Lower leg skin (tissue), 4 donors: ENCODE data around the gene DDX42. TPM values are rescaled to one million over a fixed set of nuclear protein-coding genes. Genes with fewer than 3 reads are reported as not detected.
"Not testable (repeated sequence)": the region's sequence is repeated elsewhere in the genome, so short reads cannot be mapped to it uniquely, and the experiment has no call there.

ENCODE experiments used
- DNase-seq, 2 donors: peaks; one replicate each; pipeline ENCODE4 v3.0.0-alpha.2; 2019; ENCODE audit warnings: low spot score in 2 of 2
- H3K4me3 ChIP-seq: fragments of 200-600 bp; sonication (generic); 2 replicates; pipeline ENCODE4 v1.5.1; 2017; ENCODE audit warnings: mild to moderate bottlenecking, low read depth; ENCODE audit not compliant: poor library complexity, severe bottlenecking
- CTCF ChIP-seq, 3 donors: fragments of 450-650 bp; IDR thresholded peaks; one replicate each; pipeline ENCODE4 v1.5.1; 2016; ENCODE audit warnings: antibody characterized with exemption in 3 of 3, mild to moderate bottlenecking in 3 of 3, moderate library complexity in 2 of 3
- POLR2A ChIP-seq, 2 donors: fragments of 450-650 bp; IDR thresholded peaks; one replicate each; pipeline ENCODE4 v1.6.1; 2016 to 2017; ENCODE audit warnings: antibody characterized with exemption in 2 of 2, mild to moderate bottlenecking in 1 of 2, moderate library complexity in 1 of 2
- WGBS, 2 donors: methylation state at CpG; one replicate each; pipeline ENCODE4 v1.1.5; 2018; 5-methylcytosine and 5-hydroxymethylcytosine counted together
- intact Hi-C: fragments of 100-400 bp; cut with DNase I; formaldehyde crosslinking; loops from one replicate; pipeline ENCODE4 v1.15.0; 2023; ENCODE audit warnings: low total_unique reads
- total RNA-seq, 4 donors: library from RNA; depleted of rRNA; stranded (reverse); fragments of >200 nt; gene quantifications; one replicate each; pipeline ENCODE4 v1.1.0, GENCODE V29; 2016

The DDX42 gene
- total RNA-seq, 4 donors from 2014 or later = 59.1 to 87.4 (median 64.0) TPM

DNA sequence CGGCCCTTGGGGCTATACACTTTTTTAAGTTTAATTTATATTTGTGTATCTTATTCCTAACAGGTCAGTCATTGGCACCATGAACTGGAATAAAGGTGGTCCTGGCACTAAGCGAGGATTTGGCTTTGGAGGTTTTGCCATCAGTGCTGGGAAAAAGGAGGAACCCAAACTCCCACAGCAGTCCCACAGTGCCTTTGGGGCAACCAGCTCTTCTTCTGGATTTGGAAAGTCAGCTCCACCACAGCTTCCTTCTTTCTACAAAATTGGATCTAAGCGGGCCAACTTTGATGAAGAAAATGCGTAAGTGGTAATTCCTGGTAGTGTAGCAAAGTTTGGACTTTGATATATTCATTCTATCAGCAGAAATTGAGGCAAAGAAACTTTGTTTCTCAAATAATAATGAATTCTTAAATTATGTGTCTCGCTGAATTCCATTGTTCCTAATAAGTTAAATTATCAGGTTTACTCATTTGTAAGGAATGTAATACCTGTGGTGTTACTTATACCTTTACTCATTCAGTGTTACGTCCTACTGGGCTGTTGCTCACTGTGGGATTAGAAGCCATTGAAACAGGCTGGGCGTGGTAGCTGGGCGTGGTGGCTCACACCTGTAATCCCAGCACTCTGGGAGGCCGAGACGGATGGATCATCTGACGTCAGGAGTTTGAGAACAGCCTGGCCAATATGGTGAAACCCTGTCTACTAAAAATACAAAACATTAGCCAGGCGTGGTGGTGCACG is 13.2 kb downstream of the DDX42 start:
- intact Hi-C loops = loop anchor here (5.0 kb wide), 1 partner anchor 35 kb away; no protein-coding TSS in a partner anchor
- DNase-seq = no peak
- WGBS, 2 donors = 91 to 92% methylated on average over 13 of the region's 13 CpGs
- no peak overlapping the region for H3K4me3 ChIP-seq
- TF ChIP-seq POLR2A (IDR thresholded peaks at IDR 0.05) = no peak
- no peak for TF ChIP-seq CTCF (IDR thresholded peaks at IDR 0.05)

DNA sequence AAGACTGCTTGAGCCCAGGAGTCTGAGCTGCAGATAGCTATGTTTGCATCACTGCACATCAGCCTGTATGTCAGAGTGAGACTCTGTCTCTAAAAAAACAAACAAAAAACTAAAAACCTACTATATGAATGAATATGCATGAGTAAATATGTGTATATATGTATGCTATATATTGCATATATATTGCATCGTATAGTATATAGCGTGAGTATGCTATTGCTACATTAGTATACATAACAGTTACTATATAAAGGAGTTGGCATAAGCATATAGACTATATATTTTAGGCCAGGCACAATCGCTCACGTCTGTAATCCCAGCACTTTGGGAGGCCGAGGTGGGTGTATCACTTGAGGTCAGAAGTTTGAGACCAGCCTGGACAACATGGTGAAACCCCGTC is 16.1 kb downstream of the DDX42 start:
- no peak for DNase-seq
- no peak for TF ChIP-seq POLR2A (IDR thresholded peaks at IDR 0.05)
- TF ChIP-seq CTCF (IDR thresholded peaks at IDR 0.05) = no peak
- intact Hi-C loops = no loop called here
- 91 to 94% methylated on average over 6 of the region's 6 CpGs for WGBS, 2 donors
- no peak overlapping the region for H3K4me3 ChIP-seq

GRCh38 chr17:63792055-63792729 is 18.2 kb downstream of the DDX42 start:
- WGBS, 2 donors = 51 to 57% methylated on average over 3 of the region's 3 CpGs
- H3K4me3 ChIP-seq = no peak overlapping the region
- no peak for DNase-seq
- intact Hi-C loops = no loop called here
- no peak for TF ChIP-seq POLR2A (IDR thresholded peaks at IDR 0.05)
- no peak for TF ChIP-seq CTCF (IDR thresholded peaks at IDR 0.05)

DNA sequence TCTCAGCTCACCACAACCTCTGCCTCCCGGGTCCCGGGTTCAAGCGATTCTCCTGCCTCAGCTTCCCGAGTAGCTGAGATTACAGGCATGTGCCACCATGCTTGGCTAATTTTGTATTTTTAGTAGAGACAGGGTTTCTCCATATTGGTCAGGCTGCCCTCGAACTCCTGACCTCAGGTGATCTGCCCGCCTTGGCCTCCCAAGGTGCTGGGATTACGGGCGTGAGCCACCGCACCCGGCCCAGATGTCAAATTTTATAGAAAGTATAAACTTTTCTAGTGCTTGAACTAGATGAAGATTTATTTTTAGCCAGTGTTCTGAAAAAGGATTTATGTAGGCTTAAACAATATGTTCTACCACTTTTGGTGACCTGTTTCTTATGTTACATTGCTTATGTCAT is 22.4 kb downstream of the DDX42 start:
- intact Hi-C loops, DNase-seq, H3K4me3 ChIP-seq: not testable (repeated sequence)
- 97% methylated on average over 10 of the region's 10 CpGs for WGBS, 2 donors

GRCh38 chr17:63798572-63799106 is 24.7 kb downstream of the DDX42 start:
- H3K4me3 ChIP-seq = no peak overlapping the region
- TF ChIP-seq POLR2A (IDR thresholded peaks at IDR 0.05) = no peak
- TF ChIP-seq CTCF (IDR thresholded peaks at IDR 0.05) = no peak
- 84 to 85% methylated on average over 3 of the region's 3 CpGs for WGBS, 2 donors
- intact Hi-C loops = no loop called here
- DNase-seq = no peak

DNA sequence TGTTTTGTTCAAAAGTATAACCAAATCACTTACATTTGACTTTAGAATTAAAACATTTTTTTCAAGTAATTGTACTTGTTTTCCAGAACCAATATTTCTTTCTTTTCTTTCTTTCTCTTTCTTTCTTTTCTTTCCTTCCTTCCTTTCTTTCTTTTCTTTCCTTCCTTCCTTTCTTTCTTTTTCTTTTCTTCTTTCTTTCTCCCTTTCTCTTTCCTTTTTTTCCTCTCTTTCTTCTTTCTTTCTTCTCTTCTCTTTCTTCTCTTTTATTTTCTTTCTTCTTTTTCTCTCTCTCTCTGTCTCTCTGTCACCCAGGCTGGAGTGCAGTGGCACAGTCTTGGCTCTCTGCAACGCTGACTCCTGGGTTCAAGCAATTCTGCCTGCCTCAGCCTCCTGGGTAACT is 26.8 kb downstream of the DDX42 start:
- WGBS, 2 donors = 96 to 100% methylated on average over 1 of the region's 1 CpG

More for the DNA sequence above, 26.8 kb downstream of the DDX42 start:
- intact Hi-C loops = no loop called here
- TF ChIP-seq CTCF (IDR thresholded peaks at IDR 0.05) = no peak
- TF ChIP-seq POLR2A (IDR thresholded peaks at IDR 0.05) = no peak
- no peak overlapping the region for H3K4me3 ChIP-seq
- no peak for DNase-seq
